HCT116 (cell line): ENCODE data around the gene PCNX1. TPM values are rescaled to one million over a fixed set of nuclear protein-coding genes. Genes with fewer than 3 reads are reported as not detected.

Source experiments
- ATAC-seq: fragments of 200-7000 bp; cut with Tn5 transposase; 2 replicates; pipeline ENCODE4 v1.9.1; 2020; ENCODE audit warnings: mild to moderate bottlenecking, moderate library complexity
- BruUV-seq: library from RNA; stranded (reverse); fragments of 400-500 nt; replicated peaks from 2 replicates; lab custom pipeline; 2021; lab: Mats Ljungman, UMichigan
- CTCF ChIA-PET: fragments of 300-600 bp; sonication (Branson Sonifier 250); formaldehyde crosslinking; loops from one replicate; lab custom pipeline; 2021; ENCODE audit warnings: antibody characterized with exemption; lab: Charles Lee
- POLR2A ChIA-PET: fragments of 300-600, 350-600 bp; sonication (Branson Sonifier 250); formaldehyde crosslinking; loops from one replicate; lab custom pipeline; 2021; ENCODE audit warnings: antibody characterized with exemption; lab: Charles Lee
- RAD21 ChIA-PET, 2 experiments: fragments of 300-600 bp; sonication (Branson Sonifier 250); formaldehyde crosslinking; loops; one replicate each; lab custom pipeline; 2023; ENCODE audit warnings: low total read pairs in 2 of 2; ENCODE audit not compliant: uncharacterized antibody in 2 of 2, unreplicated experiment in 2 of 2, low non-redundant PET in 1 of 2; lab: Charles Lee
- DNase-seq: peaks from one replicate; pipeline ENCODE4 v3.0.0-alpha.2; 2010; ENCODE audit warnings: low read depth, low spot score
- H2AFZ ChIP-seq: fragments of 200-600 bp; shearing (Covaris generic), sonication (generic); 2 replicates; pipeline ENCODE4 v1.6.1; 2017; ENCODE audit warnings: low read depth, mixed run types, mixed read lengths, antibody characterized with exemption, low read length; ENCODE audit not compliant: poor library complexity, severe bottlenecking
- H3K27ac ChIP-seq: 2 replicates; pipeline ENCODE4 v1.5.1; 2012; ENCODE audit warnings: low read depth, low read length
- H3K27me3 ChIP-seq: fragments of 200-600 bp; sonication (generic); 2 replicates; pipeline ENCODE4 v1.6.1; 2016; ENCODE audit warnings: mixed run types, low read length, mixed read lengths; ENCODE audit not compliant: insufficient read depth
- H3K36me3 ChIP-seq, 2 experiments: fragments of 200-500 bp in 1 of 2; fragments of 200-600 bp in 1 of 2; sonication (Bioruptor generic) in 1 of 2; sonication (generic) in 1 of 2; 2 replicates each; pipeline versions ENCODE4 v1.5.1 to v1.6.1; 2014 to 2016; ENCODE audit warnings: low read length in 2 of 2, inconsistent platforms in 1 of 2, mixed read lengths in 1 of 2, mixed run types in 1 of 2; ENCODE audit not compliant: insufficient read depth in 2 of 2, control insufficient read depth in 1 of 2
- H3K4me1 ChIP-seq, 2 experiments: fragments of 200-600 bp in 1 of 2; sonication (generic) in 1 of 2; 2 replicates each; pipeline versions ENCODE4 v1.5.1 to v1.6.1; 2012 to 2017; ENCODE audit warnings: low read length in 2 of 2, inconsistent platforms in 1 of 2, mild to moderate bottlenecking in 1 of 2, mixed read lengths in 1 of 2, mixed run types in 1 of 2, moderate library complexity in 1 of 2; ENCODE audit not compliant: insufficient read depth in 2 of 2, control insufficient read depth in 1 of 2
- H3K4me2 ChIP-seq: fragments of 200-600 bp; sonication (generic); 2 replicates; pipeline ENCODE4 v1.6.1; 2017; ENCODE audit warnings: mixed run types, low read length, mixed read lengths
- H3K4me3 ChIP-seq, 2 experiments: fragments of 200-600 bp in 1 of 2; sonication (generic) in 1 of 2; replicated peaks in 1 of 2; 2 replicates each; pipeline ENCODE4 v1.5.1; 2011 to 2016; ENCODE audit warnings: low read length in 2 of 2, control low read depth in 1 of 2, low read depth in 1 of 2, mild to moderate bottlenecking in 1 of 2, mixed read lengths in 1 of 2, mixed run types in 1 of 2
- H3K79me2 ChIP-seq: fragments of 200-600 bp; sonication (generic); 2 replicates; pipeline ENCODE4 v1.6.1; 2017; ENCODE audit warnings: mild to moderate bottlenecking, mixed run types, low read length, moderate library complexity, mixed read lengths; ENCODE audit not compliant: insufficient read depth
- H3K9ac ChIP-seq: fragments of 200-600 bp; sonication (generic); 2 replicates; pipeline ENCODE4 v1.6.1; 2016; ENCODE audit warnings: low read length, mixed read lengths
- H3K9me2 ChIP-seq: fragments of 200-600 bp; sonication (generic), shearing (Covaris generic); 2 replicates; pipeline ENCODE4 v1.6.1; 2017; ENCODE audit warnings: mixed run types, mild to moderate bottlenecking, moderate library complexity; ENCODE audit not compliant: insufficient read depth
- H3K9me3 ChIP-seq, 2 experiments: fragments of 200-500 bp in 1 of 2; fragments of 200-600 bp in 1 of 2; sonication (Bioruptor generic) in 1 of 2; sonication (generic) in 1 of 2; 2 replicates each; pipeline ENCODE4 v1.6.1; 2014 to 2017; ENCODE audit warnings: low read length in 2 of 2, mixed read lengths in 2 of 2, inconsistent platforms in 1 of 2, low read depth in 1 of 2, mild to moderate bottlenecking in 1 of 2, mixed run types in 1 of 2, moderate library complexity in 1 of 2; ENCODE audit not compliant: control insufficient read depth in 1 of 2, insufficient read depth in 1 of 2
- H4K20me1 ChIP-seq: fragments of 200-600 bp; sonication (generic), shearing (Covaris generic); 2 replicates; pipeline ENCODE4 v1.6.1; 2017; ENCODE audit warnings: mixed run types, mild to moderate bottlenecking, moderate library complexity; ENCODE audit not compliant: insufficient read depth
- CBX3 ChIP-seq: IDR thresholded peaks from 2 replicates; pipeline ENCODE4 v1.6.1; 2012; ENCODE audit warnings: low read depth
- CTCF ChIP-seq, 3 experiments: fragments of 200-600 bp in 1 of 3; sonication (generic) in 1 of 3; IDR thresholded peaks in 2 of 3; conservative IDR thresholded peaks in 1 of 3; 2 replicates each; pipeline ENCODE4 v1.5.1; 2012 to 2017; ENCODE audit warnings: low read depth in 2 of 3, low read length in 2 of 3, antibody characterized with exemption in 1 of 3, borderline replicate concordance in 1 of 3, control low read depth in 1 of 3, mild to moderate bottlenecking in 1 of 3, mixed read lengths in 1 of 3, mixed run types in 1 of 3, moderate library complexity in 1 of 3; ENCODE audit not compliant: insufficient read depth in 1 of 3
- EGR1 ChIP-seq: IDR thresholded peaks from 2 replicates; pipeline ENCODE4 v1.6.1; 2012; ENCODE audit warnings: low read depth
- ELF1 ChIP-seq: IDR thresholded peaks from 2 replicates; pipeline ENCODE4 v1.6.1; 2012; ENCODE audit warnings: low read depth, borderline replicate concordance
- EZH2 ChIP-seq: fragments of 200-600 bp; sonication (generic); IDR thresholded peaks from 2 replicates; pipeline ENCODE4 v1.6.1; 2017; ENCODE audit warnings: antibody characterized with exemption, mixed run types
- JUND ChIP-seq: IDR thresholded peaks from 2 replicates; pipeline ENCODE4 v1.6.1; 2012
- RAD21 ChIP-seq: IDR thresholded peaks from 2 replicates; pipeline ENCODE4 v1.6.1; 2012; ENCODE audit warnings: low read depth, mild to moderate bottlenecking
- SP1 ChIP-seq: IDR thresholded peaks from 2 replicates; pipeline ENCODE4 v1.6.1; 2012; ENCODE audit warnings: low read depth
- SRF ChIP-seq: IDR thresholded peaks from 2 replicates; pipeline ENCODE4 v1.6.1; 2012; ENCODE audit warnings: low read depth
- TCF7L2 ChIP-seq: IDR thresholded peaks from 2 replicates; pipeline ENCODE4 v1.7.0; 2011; ENCODE audit warnings: borderline replicate concordance, inconsistent platforms; ENCODE audit not compliant: insufficient read depth, insufficient read length; ENCODE audit errors: extremely low read depth
- YY1 ChIP-seq: IDR thresholded peaks from 2 replicates; pipeline ENCODE4 v1.6.1; 2011; ENCODE audit warnings: low read length, low read depth, moderate library complexity, mild to moderate bottlenecking; ENCODE audit not compliant: insufficient replicate concordance; ENCODE audit errors: extremely low read depth
- ZBTB33 ChIP-seq: IDR thresholded peaks from 2 replicates; pipeline ENCODE4 v1.6.1; 2011; ENCODE audit warnings: mild to moderate bottlenecking, low read length, moderate library complexity; ENCODE audit not compliant: insufficient replicate concordance; ENCODE audit errors: extremely low read depth
- ZNF274 ChIP-seq: fragments of 200-500 bp; sonication (Bioruptor generic); IDR thresholded peaks from 2 replicates; pipeline ENCODE4 v1.6.1; 2014; ENCODE audit warnings: mild to moderate bottlenecking, low read depth, low read length, inconsistent platforms
- intact Hi-C: fragments of 100-400 bp; cut with micrococcal nuclease; formaldehyde crosslinking; loops from 2 replicates; pipeline ENCODE4 v1.10.0; 2022
- total RNA-seq: library from RNA; stranded (reverse); gene quantifications from one replicate; pipeline ENCODE4 v1.2.1, GENCODE V29; 2021; ENCODE audit not compliant: unreplicated experiment
- TF ChIP-seq, protein P1 (sequence below): IDR thresholded peaks from 2 replicates; pipeline ENCODE4 v1.6.1; 2012

The PCNX1 gene
- total RNA-seq, 1 experiment from 2014 or later, result 52.2 TPM

DNA sequence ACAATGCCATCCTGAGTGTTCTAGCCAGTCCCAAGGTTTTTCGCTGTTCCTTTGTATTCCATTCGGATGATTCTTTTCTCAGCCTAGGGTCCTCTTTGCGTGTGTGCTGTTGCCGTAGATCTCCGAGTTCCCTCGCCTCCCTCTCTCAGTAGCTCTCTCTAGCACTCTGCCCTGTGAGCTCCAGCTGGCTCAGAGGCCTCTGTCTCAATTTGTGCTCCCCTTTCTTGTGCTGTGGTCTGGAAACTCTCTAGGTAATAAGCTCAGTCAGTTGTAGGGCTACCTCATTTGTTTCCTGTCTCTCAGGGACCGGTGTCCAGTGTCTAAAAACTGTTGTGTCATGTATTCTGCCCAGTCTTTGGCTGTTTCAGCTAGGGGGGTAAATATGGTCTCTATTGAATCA, 179.3 kb downstream of the PCNX1 start:
- CTCF ChIA-PET, result interaction anchor here (0.9 to 1.6 kb wide), 2 partner anchors 17 to 18 kb away, joined by 3 read pairs; no protein-coding TSS in a partner anchor

More for the DNA sequence above, 179.3 kb downstream of the PCNX1 start:
- BruUV-seq, result no TSS peak
- ATAC-seq (no peak), DNase-seq (no peak)
- no peak overlapping the region for H3K4me3 ChIP-seq
- H3K27me3 ChIP-seq, result no peaks in the 10 kb centered on the region
- ChIA-PET RAD21 (no interaction called here), POLR2A (no interaction called here)
- TF ChIP-seq SP1 (no peak), YY1 (no peak), CTCF (IDR thresholded peaks at IDR 0.05 in 2 of 3, conservative IDR thresholded peaks at IDR 0.05 in 1 of 3; ENCODE audit: borderline replicate concordance in 1 of 3, insufficient read depth in 1 of 3, low read depth in 2 of 3, low read length in 2 of 3) (no peak), JUND (no peak), SRF (no peak), ZBTB33 (no peak), CBX3 (no peak), EGR1 (no peak), ELF1 (no peak), ZNF274 (no peak), RAD21 (no peak), EZH2 (no peak), TCF7L2 (no peak)
- TF ChIP-seq, protein P1, sequence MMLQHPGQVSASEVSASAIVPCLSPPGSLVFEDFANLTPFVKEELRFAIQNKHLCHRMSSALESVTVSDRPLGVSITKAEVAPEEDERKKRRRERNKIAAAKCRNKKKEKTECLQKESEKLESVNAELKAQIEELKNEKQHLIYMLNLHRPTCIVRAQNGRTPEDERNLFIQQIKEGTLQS, result no peak
- H3K9me3 ChIP-seq, result no peaks in the 10 kb centered on the region
- no peaks in the 10 kb centered on the region for H3K9me2 ChIP-seq
- H3K4me1 ChIP-seq, result no peaks in the 10 kb centered on the region
- H2AFZ ChIP-seq, result no peak overlapping the region
- intact Hi-C loops, result no loop called here
- H3K27ac ChIP-seq, result no peak overlapping the region
- H3K9ac ChIP-seq, result no peak overlapping the region
- no peaks in the 10 kb centered on the region for H4K20me1 ChIP-seq
- no peak overlapping the region for H3K4me2 ChIP-seq
- no peaks in the 10 kb centered on the region for H3K79me2 ChIP-seq
- peaks cover 9 to 13% of the 10 kb centered on the region in 2 experiments for H3K36me3 ChIP-seq
